ENCODE data around the gene C1QL1. TPM values are rescaled to one million over a fixed set of nuclear protein-coding genes. Genes with fewer than 3 reads are reported as not detected.

The C1QL1 gene
- total RNA-seq, 4 donors from 2014 or later = 3.7 to 10.1 (median 6.3) TPM

DNA sequence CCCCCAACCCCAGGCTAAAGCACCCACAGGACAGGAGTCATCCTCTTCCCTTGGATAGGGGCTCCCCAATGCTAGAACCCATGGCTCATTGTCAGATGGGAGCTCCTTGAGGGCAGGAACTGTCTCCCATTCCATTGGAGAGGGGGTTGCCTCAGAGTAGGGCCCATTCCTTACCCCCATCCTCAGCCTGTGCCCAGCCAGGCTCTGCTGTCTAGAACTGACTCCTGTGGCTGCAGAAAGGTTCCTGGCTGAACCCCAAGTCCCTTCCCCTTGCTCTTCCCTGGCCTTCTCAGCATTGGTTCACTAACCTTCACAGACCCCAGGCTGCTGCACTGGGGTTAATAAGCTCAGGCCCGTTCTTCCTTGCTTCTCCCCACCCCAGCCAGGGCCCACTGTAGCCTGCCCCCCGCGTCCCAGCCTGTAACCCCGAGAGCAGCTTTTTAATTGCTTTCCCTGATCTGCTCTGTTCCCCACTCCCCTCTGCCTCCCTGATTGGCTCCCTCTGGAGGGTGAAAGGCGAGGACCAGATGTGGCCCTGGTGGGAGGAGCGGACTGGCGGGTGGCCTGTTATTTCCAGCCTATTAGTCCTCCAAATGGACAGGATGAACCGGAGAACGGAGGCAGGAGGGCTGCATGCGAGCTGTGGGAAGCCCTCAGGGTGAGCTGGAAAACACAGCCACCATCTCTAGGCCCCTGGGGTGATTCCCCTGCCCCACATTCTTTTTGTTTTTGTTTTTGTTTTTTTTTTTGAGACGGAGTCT lies 46.8 kb downstream of the C1QL1 start:
- no peaks in the 10 kb centered on the region for H3K27me3 ChIP-seq
- peaks cover 19 to 31% (median 23%) of the 10 kb centered on the region in 4 donors for H3K4me1 ChIP-seq
- H3K27ac ChIP-seq (replicated peaks in 1 of 4) = no peak overlapping the region
- TF ChIP-seq POLR2AphosphoS5 (IDR thresholded peaks at IDR 0.05) (no peak), EP300 (IDR thresholded peaks at IDR 0.05) (no peak), POLR2A (IDR thresholded peaks at IDR 0.05; ENCODE audit: low read depth) (no peak)
- TF ChIP-seq, protein P1, sequence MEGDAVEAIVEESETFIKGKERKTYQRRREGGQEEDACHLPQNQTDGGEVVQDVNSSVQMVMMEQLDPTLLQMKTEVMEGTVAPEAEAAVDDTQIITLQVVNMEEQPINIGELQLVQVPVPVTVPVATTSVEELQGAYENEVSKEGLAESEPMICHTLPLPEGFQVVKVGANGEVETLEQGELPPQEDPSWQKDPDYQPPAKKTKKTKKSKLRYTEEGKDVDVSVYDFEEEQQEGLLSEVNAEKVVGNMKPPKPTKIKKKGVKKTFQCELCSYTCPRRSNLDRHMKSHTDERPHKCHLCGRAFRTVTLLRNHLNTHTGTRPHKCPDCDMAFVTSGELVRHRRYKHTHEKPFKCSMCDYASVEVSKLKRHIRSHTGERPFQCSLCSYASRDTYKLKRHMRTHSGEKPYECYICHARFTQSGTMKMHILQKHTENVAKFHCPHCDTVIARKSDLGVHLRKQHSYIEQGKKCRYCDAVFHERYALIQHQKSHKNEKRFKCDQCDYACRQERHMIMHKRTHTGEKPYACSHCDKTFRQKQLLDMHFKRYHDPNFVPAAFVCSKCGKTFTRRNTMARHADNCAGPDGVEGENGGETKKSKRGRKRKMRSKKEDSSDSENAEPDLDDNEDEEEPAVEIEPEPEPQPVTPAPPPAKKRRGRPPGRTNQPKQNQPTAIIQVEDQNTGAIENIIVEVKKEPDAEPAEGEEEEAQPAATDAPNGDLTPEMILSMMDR (IDR thresholded peaks at IDR 0.05) = no peak
- no peaks in the 10 kb centered on the region for H3K9me3 ChIP-seq
- DNase-seq (ENCODE audit: extremely low spot score) = no peak
- 82% methylated on average over 11 of the region's 11 CpGs for WGBS
- intact Hi-C loops (cut with DNase I) = loop anchor here (2.0 to 5.0 kb wide), 3 partner anchors 99 to 211 kb away; partner anchors contain the start of gene PLCD3
- H3K4me3 ChIP-seq = no peak overlapping the region
- H3K36me3 ChIP-seq = no peaks in the 10 kb centered on the region

DNA sequence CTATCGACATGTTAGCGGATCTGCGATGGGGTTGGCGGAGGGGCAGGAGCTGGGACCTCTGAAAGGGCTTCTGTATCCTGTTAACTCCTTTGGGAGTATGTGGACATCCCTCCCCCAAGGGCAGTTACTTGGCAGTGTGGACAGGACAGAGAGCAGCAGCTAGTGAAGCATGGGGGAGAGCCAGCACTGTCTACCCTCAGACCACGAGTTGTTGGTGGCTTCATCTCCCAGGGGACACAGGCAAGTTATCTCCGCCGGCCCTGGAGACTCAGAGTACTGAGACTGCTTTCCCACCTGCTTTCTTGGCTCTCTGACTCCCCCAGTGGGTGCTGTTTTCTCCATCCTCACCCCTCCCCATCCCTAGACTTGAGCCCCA lies 47.5 kb downstream of the C1QL1 start:
- H3K9me3 ChIP-seq = no peaks in the 10 kb centered on the region
- H3K4me1 ChIP-seq = peaks cover 25 to 36% (median 29%) of the 10 kb centered on the region in 4 donors
- TF ChIP-seq EP300 (IDR thresholded peaks at IDR 0.05) (no peak), POLR2AphosphoS5 (IDR thresholded peaks at IDR 0.05) (no peak), POLR2A (IDR thresholded peaks at IDR 0.05; ENCODE audit: low read depth) (no peak)
- TF ChIP-seq, protein P1 (IDR thresholded peaks at IDR 0.05) = no peak
- 79% methylated on average over 6 of the region's 7 CpGs for WGBS
- H3K4me3 ChIP-seq = no peak overlapping the region
- H3K27me3 ChIP-seq = no peaks in the 10 kb centered on the region
- no peak for DNase-seq (ENCODE audit: extremely low spot score)
- no peak overlapping the region for H3K27ac ChIP-seq (replicated peaks in 1 of 4)
- intact Hi-C loops (cut with DNase I) = loop anchor here (2.0 to 5.0 kb wide), 3 partner anchors 100 to 212 kb away; partner anchors contain the start of gene PLCD3
- no peaks in the 10 kb centered on the region for H3K36me3 ChIP-seq

DNA sequence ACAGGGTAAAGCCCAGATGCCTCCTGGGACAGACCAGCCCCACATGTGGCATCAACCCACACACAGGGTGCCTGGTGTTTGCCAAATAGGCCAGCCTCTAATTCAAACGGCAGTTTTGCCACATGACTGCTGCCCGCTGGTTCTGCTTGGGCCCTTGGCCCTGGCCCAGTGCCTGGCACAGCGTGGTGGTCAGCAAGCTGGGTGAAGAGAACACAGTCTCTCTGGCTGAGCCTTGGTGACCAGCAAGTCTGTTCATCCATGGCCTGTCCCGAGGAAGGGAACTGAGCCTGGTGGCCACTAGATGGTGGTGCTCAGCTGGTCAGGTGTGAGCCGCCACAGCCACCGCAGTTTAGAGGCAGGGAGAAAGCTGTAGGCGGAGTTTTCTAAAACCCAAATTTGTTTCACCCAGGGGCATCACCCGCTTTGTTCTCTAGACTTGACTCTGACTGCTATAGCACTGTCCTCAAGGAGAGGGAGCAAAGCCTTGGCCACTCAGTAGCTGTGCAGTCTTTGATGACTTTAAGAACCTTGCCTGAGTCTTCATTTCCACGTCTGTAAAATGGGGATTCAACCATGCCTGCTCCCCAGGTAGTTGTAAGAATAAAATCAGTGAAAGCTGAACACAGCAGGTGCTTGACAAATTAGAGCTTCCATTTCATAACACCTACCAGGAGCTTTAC lies 48.1 kb downstream of the C1QL1 start:
- Histone ChIP-seq H3K27ac (replicated peaks in 1 of 4) (peak overlapping the region in 1 of 4 donors; percentile 5), H3K4me1 (peaks cover 25 to 36% (median 29%) of the 10 kb centered on the region in 4 donors), H3K9me3 (no peaks in the 10 kb centered on the region), H3K27me3 (peaks cover 0 to 2% (median 0%) of the 10 kb centered on the region in 4 donors), H3K4me3 (no peak overlapping the region), H3K36me3 (no peaks in the 10 kb centered on the region)
- TF ChIP-seq EP300 (IDR thresholded peaks at IDR 0.05) (no peak), POLR2A (IDR thresholded peaks at IDR 0.05; ENCODE audit: low read depth) (no peak), POLR2AphosphoS5 (IDR thresholded peaks at IDR 0.05) (peak in 1 of 2 donors; percentile 66)
- TF ChIP-seq, protein P1 (IDR thresholded peaks at IDR 0.05) = peak; percentile 81 to 94 (median 88)
- no peak for DNase-seq (ENCODE audit: extremely low spot score)
- WGBS = 12% methylated on average over 6 of the region's 9 CpGs
- intact Hi-C loops (cut with DNase I) = loop anchor here (2.0 to 5.0 kb wide), 3 partner anchors 101 to 212 kb away; partner anchors contain the start of gene PLCD3

DNA sequence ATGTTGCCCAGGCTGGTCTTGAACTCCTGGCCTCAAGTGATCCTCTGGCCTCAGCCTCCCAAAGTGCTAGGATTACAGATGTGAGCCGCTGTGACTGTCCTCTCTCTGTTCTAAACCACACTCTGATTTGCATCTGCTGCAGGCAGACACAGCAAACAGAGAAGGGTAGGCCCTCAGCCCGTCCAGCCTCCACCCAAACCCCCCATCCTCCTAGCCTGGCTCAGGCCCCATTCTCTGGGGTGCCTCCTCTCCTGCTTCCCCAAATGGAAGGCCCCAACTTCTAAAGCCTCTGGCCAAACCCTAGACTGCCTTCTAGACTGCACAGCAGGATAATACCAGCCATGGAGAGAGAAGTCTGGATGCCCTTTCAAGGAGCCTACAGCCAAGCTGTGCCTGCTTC lies 48.7 kb downstream of the C1QL1 start:
- H3K27ac ChIP-seq (replicated peaks in 1 of 4) = peak overlapping the region in 1 of 4 donors; percentile 5
- peaks cover 0 to 5% (median 0%) of the 10 kb centered on the region in 4 donors for H3K27me3 ChIP-seq
- peaks cover 25 to 36% (median 29%) of the 10 kb centered on the region in 4 donors for H3K4me1 ChIP-seq
- TF ChIP-seq EP300 (IDR thresholded peaks at IDR 0.05) = no peak
- TF ChIP-seq POLR2AphosphoS5 (IDR thresholded peaks at IDR 0.05) = no peak
- TF ChIP-seq POLR2A (IDR thresholded peaks at IDR 0.05; ENCODE audit: low read depth) = no peak
- TF ChIP-seq, protein P1 (IDR thresholded peaks at IDR 0.05) = no peak
- no peaks in the 10 kb centered on the region for H3K36me3 ChIP-seq
- H3K9me3 ChIP-seq = no peaks in the 10 kb centered on the region
- WGBS = 90% methylated on average over 1 of the region's 2 CpGs
- no peak for DNase-seq (ENCODE audit: extremely low spot score)
- intact Hi-C loops (cut with DNase I) = no loop called here
- no peak overlapping the region for H3K4me3 ChIP-seq
